CD4-positive, alpha-beta T cell (primary cell): ENCODE results near the gene NEURL4. TPM values are rescaled to one million over a fixed set of nuclear protein-coding genes. Genes with fewer than 3 reads are reported as not detected.

Experiments
- ATAC-seq: fragments of 200-7000 bp; cut with Tn5 transposase; one replicate; pipeline ENCODE4 v1.10.0; 2022; ENCODE audit warnings: mild to moderate bottlenecking; ENCODE audit not compliant: poor library complexity
- CTCF ChIA-PET: fragments of 350-600 bp; sonication (Branson Sonifier 250); formaldehyde crosslinking; loops from one replicate; lab custom pipeline; 2021; ENCODE audit warnings: antibody characterized with exemption, inconsistent platforms; lab: Charles Lee
- POLR2A ChIA-PET: fragments of 350-600 bp; sonication (Branson Sonifier 250); formaldehyde crosslinking; loops from one replicate; lab custom pipeline; 2021; ENCODE audit warnings: antibody characterized with exemption, inconsistent platforms; lab: Charles Lee
- DNase-seq, 14 experiments: peaks; one replicate each; pipeline ENCODE4 v3.0.0-alpha.2; 2013 to 2020; ENCODE audit warnings: mixed read lengths in 2 of 14
- H3K27ac ChIP-seq, 2 donors: one replicate each; pipeline versions ENCODE4 v1.5.1 to v1.7.0; 2013; ENCODE audit warnings: low read length in 2 of 2, low read depth in 1 of 2, mild to moderate bottlenecking in 1 of 2
- H3K27me3 ChIP-seq, 2 experiments: 1 replicate in 1 of 2; 2 replicates in 1 of 2; pipeline versions ENCODE4 v1.6.1 to v1.7.0; 2013; ENCODE audit warnings: low read length in 2 of 2, control low read depth in 1 of 2, mild to moderate bottlenecking in 1 of 2, moderate library complexity in 1 of 2; ENCODE audit not compliant: insufficient read depth in 2 of 2, control insufficient read depth in 1 of 2
- H3K36me3 ChIP-seq: one replicate; pipeline ENCODE4 v1.6.1; 2013; ENCODE audit warnings: low read length, control low read depth; ENCODE audit not compliant: insufficient read depth
- H3K4me1 ChIP-seq: one replicate; pipeline ENCODE4 v1.6.1; 2013; ENCODE audit warnings: low read length, control low read depth; ENCODE audit not compliant: insufficient read depth
- H3K4me3 ChIP-seq: one replicate; pipeline ENCODE4 v1.5.1; 2013; ENCODE audit warnings: mild to moderate bottlenecking, low read length, moderate library complexity
- H3K9me3 ChIP-seq, 2 experiments: 1 replicate in 1 of 2; 2 replicates in 1 of 2; pipeline versions ENCODE4 v1.6.1 to v1.7.0; 2013; ENCODE audit warnings: low read length in 2 of 2, mild to moderate bottlenecking in 2 of 2, control low read depth in 1 of 2, moderate library complexity in 1 of 2; ENCODE audit not compliant: control insufficient read depth in 1 of 2, insufficient read depth in 1 of 2
- H3K27ac Mint-ChIP-seq: one replicate; pipeline ENCODE4 v1.8.0; 2020; ENCODE audit warnings: mixed read lengths
- H3K27me3 Mint-ChIP-seq: one replicate; pipeline ENCODE4 v1.8.0; 2021; ENCODE audit warnings: mixed read lengths
- H3K36me3 Mint-ChIP-seq: one replicate; pipeline ENCODE4 v1.8.0; 2021; ENCODE audit warnings: low read depth, mixed read lengths
- H3K4me1 Mint-ChIP-seq: one replicate; pipeline ENCODE4 v1.8.0; 2021; ENCODE audit warnings: low read depth, mixed read lengths
- H3K4me3 Mint-ChIP-seq: one replicate; pipeline ENCODE4 v1.8.0; 2020; ENCODE audit warnings: mild to moderate bottlenecking, mixed read lengths
- H3K9me3 Mint-ChIP-seq: one replicate; pipeline ENCODE4 v1.8.0; 2020; ENCODE audit warnings: mixed read lengths
- CTCF ChIP-seq: fragments of 200-600 bp; IDR thresholded peaks from one replicate; pipeline ENCODE4 v1.8.0; 2022; ENCODE audit warnings: antibody characterized with exemption, mild to moderate bottlenecking
- intact Hi-C, 2 experiments: fragments of 100-400 bp; cut with DNase I in 1 of 2; cut with micrococcal nuclease in 1 of 2; formaldehyde crosslinking; loops; one replicate each; pipeline versions ENCODE4 v1.15.1 to v1.9.0; 2023 to 2025; cut with DNase I, micrococcal nuclease
- total RNA-seq, 174 experiments: library from RNA in 2 of 174; stranded (reverse) in 2 of 174; gene quantifications; one replicate each; pipeline ENCODE4 v1.2.3 and lab custom pipeline; 2021 to 2026

Gene NEURL4
- total RNA-seq, 2 experiments from 2014 or later, result 29.0 to 30.8 TPM

DNA sequence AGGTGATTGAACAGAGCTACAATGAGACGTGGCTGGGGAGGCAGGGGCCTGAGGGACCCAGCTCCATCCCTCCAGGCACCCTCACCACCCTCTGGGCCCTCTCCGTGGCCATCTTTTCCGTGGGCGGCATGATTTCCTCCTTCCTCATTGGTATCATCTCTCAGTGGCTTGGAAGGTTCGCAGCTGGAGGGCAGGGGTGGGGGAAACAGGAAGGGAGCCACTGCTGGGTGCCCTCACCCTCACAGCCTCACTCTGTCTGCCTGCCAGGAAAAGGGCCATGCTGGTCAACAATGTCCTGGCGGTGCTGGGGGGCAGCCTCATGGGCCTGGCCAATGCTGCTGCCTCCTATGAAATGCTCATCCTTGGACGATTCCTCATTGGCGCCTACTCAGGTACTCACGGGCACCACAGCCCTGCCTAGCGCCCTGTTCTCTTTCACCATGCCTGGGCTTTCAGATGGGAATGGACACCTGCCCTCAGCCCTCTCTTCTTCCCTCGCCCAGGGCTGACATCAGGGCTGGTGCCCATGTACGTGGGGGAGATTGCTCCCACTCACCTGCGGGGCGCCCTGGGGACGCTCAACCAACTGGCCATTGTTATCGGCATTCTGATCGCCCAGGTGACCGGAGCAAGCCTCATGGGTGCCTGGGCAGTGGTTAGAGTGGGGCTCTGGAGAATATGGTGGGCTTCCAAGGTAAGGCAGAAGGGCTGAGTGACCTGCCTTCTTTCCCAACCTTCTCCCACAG is 45.5 kb downstream of the NEURL4 start:
- H3K4me3 ChIP-seq, result no peak overlapping the region
- Mint-ChIP-seq H3K4me3 (no peak overlapping the region), H3K36me3 (no peaks in the 10 kb centered on the region), H3K4me1 (peaks cover 26% of the 10 kb centered on the region), H3K9me3 (no peaks in the 10 kb centered on the region), H3K27me3 (peaks cover 51% of the 10 kb centered on the region), H3K27ac (no peak overlapping the region)
- H3K4me1 ChIP-seq, result peaks cover 28% of the 10 kb centered on the region
- no peak for TF ChIP-seq CTCF
- no peak overlapping the region for H3K27ac ChIP-seq
- no peak for ATAC-seq
- POLR2A ChIA-PET, result interaction anchor here (1.3 to 1.8 kb wide), 2 partner anchors 10 to 53 kb away, joined by 3 to 6 read pairs; partner anchors contain the start of gene ACAP1
- intact Hi-C loops, result loop anchor here in 1 of 2 experiments (5.0 kb wide), 1 partner anchor 236 kb away; no protein-coding TSS in a partner anchor
- no peak for DNase-seq
- H3K27me3 ChIP-seq, result peaks cover 38 to 47% of the 10 kb centered on the region in 2 experiments
- CTCF ChIA-PET, result interaction anchor here (1.8 kb wide), 1 partner anchor 13 kb away, joined by 13 read pairs; no protein-coding TSS in a partner anchor
- no peaks in the 10 kb centered on the region for H3K36me3 ChIP-seq
- H3K9me3 ChIP-seq, result peaks cover 0 to 9% of the 10 kb centered on the region in 2 experiments

DNA sequence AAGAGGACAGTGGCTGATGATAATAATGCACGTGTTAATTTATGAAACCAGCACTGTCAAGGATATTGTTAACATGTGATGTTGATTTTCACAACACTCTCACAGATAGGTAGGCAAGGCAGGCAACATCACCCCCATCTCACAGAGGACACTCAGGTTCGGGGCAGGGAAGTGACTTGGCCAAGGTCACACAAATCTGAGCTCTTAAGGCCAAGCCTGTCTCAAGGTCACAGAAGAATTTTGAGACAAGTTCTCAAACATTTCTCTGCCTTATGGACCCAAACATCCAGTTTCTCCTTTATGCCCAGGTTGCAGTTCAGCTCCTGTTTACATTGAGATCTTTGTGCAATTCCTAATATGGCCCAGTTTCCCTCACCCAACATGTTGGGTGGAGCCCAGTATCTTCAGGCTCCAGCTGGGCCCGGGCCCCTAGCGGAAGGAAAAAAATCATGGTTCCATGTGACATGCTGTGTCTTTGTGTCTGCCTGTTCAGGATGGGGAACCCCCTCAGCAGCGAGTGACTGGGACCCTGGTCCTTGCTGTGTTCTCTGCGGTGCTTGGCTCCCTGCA is 46.3 kb downstream of the NEURL4 start:
- Mint-ChIP-seq H3K27ac (no peak overlapping the region), H3K36me3 (no peaks in the 10 kb centered on the region), H3K4me3 (peak overlapping the region; percentile 65), H3K4me1 (peaks cover 26% of the 10 kb centered on the region), H3K9me3 (no peaks in the 10 kb centered on the region), H3K27me3 (peaks cover 43% of the 10 kb centered on the region)
- H3K9me3 ChIP-seq, result peaks cover 0 to 9% of the 10 kb centered on the region in 2 experiments
- no peak for ATAC-seq
- TF ChIP-seq CTCF, result no peak
- no peak overlapping the region for H3K27ac ChIP-seq
- no peaks in the 10 kb centered on the region for H3K36me3 ChIP-seq
- peaks cover 38 to 47% of the 10 kb centered on the region in 2 experiments for H3K27me3 ChIP-seq
- POLR2A ChIA-PET, result interaction anchor here (0.6 to 2.0 kb wide), 5 partner anchors 11 to 54 kb away, joined by 3 to 9 read pairs (median 3); partner anchors contain the start of gene ACAP1
- no peak for DNase-seq
- H3K4me3 ChIP-seq, result no peak overlapping the region
- peaks cover 28% of the 10 kb centered on the region for H3K4me1 ChIP-seq
- CTCF ChIA-PET, result interaction anchor here (0.8 to 1.8 kb wide), 2 partner anchors 13 to 73 kb away, joined by 3 to 13 read pairs; no protein-coding TSS in a partner anchor
- intact Hi-C loops, result loop anchor here in 1 of 2 experiments (5.0 kb wide), 1 partner anchor 236 kb away; no protein-coding TSS in a partner anchor

GRCh38 chr17:7281953-7282751 is 47.0 kb downstream of the NEURL4 start:
- H3K9me3 Mint-ChIP-seq, result no peaks in the 10 kb centered on the region
- peak overlapping the region; percentile 53 for H3K4me3 ChIP-seq
- H3K4me1 Mint-ChIP-seq, result peaks cover 26% of the 10 kb centered on the region
- H3K4me1 ChIP-seq, result peaks cover 28% of the 10 kb centered on the region
- DNase-seq (peak in 3 of 14 experiments; percentile 15 to 42 (median 31)), ATAC-seq (no peak)
- no peaks in the 10 kb centered on the region for H3K36me3 Mint-ChIP-seq
- H3K27me3 ChIP-seq, result peaks cover 33 to 47% of the 10 kb centered on the region in 2 experiments
- ChIA-PET POLR2A (interaction anchor here (0.6 to 2.0 kb wide), 8 partner anchors 14 to 197 kb away, joined by 3 to 9 read pairs (median 4); partner anchors contain the start of gene ACAP1), CTCF (interaction anchor here (0.8 to 1.8 kb wide), 2 partner anchors 14 to 74 kb away, joined by 3 to 13 read pairs; no protein-coding TSS in a partner anchor)
- H3K27ac ChIP-seq, result no peak overlapping the region
- H3K4me3 Mint-ChIP-seq, result peak overlapping the region; percentile 68
- peaks cover 0 to 9% of the 10 kb centered on the region in 2 experiments for H3K9me3 ChIP-seq
- TF ChIP-seq CTCF, result no peak
- H3K27ac Mint-ChIP-seq, result no peak overlapping the region
- H3K36me3 ChIP-seq, result no peaks in the 10 kb centered on the region
- intact Hi-C loops, result loop anchor here (2.0 to 5.0 kb wide), 3 partner anchors 155 to 307 kb away; no protein-coding TSS in a partner anchor
- peaks cover 40% of the 10 kb centered on the region for H3K27me3 Mint-ChIP-seq
